Stimulated activated CD4-positive, alpha-beta T cell treated with anti-CD3 and anti-CD28 coated beads, Interleukin-12 subunit alpha, Interleukin-12 subunit beta, amount 100 ng/mL, for 4 hours (primary cell): ENCODE results near the gene SUMO2.
"Not testable (repeated sequence)": the region's sequence is repeated elsewhere in the genome, so short reads cannot be mapped to it uniquely, and the experiment has no call there.

ENCODE experiments used
- DNase-seq: peaks from one replicate; pipeline ENCODE4 v3.0.0-alpha.2; 2020

SUMO2 gene

DNA sequence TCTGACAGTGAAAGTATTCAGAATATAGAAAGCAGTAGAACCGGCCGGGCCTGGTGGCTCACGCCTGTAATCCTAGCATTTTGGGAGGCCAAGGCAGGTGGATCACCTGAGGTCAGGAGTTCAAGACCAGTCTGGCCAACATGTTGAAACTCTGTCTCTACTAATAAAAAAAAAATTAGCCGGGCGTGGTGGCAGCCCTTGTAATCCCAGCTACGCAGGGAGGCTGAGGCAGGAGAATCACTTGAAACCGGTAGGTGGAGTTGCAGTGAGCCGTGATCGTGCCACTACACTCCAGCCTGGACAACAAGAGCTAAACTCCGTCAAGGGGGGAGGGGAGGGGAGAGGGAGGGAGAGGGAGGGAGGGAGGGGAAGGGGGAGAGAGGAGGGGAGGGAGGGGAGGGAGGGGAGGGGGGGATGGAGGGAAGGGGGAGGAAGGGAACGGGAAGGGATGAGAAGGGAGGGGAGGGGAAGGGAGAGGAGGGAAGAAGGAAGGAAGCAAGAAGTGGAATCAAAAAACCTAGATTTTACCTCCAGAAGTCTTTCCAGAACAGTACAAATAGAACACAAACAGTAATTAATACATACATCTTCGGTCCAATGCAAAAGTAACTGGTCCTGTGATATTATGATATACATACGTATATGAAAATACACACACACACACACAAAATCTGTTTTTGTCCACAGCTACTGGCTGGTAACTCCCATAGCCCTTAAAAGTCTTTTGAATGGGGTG, 40.4 kb downstream of the SUMO2 start:
- no peak for DNase-seq

DNA sequence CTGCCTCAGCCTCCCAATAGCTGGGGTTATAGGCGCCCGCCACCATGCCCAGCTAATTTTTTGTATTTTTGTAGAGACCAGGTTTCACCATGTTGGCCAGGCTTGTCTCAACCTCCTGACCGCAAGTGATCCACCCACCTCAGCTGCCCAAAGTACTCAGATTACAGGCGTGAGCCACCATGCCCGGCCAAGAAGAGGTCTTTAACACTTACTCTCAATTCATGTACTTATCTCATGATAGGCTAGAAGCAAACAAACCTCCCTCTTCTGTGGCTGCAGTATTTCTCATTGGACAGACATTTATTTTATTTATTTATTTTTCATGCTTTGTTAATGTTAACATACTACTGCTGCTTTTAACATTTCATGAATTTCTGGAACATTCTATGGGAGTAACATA, 44.2 kb downstream of the SUMO2 start:
- DNase-seq = no peak

DNA sequence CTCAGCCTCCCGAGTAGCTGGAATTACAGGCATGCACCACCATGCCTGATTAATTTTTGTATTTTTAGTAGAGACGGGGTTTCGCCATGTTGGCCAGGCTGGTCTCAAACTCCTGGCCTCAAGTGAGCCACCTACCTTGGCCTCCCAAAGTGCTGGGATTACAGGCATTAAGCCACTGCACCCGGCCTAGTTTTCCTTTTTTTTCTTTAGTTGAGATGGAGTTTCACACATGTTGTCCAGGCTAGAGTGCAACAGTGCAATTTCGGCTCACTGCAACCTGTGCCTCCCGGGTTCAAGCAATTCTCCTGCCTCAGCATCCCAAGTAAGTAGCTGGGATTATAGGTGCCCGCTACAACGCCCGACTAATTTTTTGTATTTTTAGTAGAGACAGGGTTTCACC, 45.0 kb downstream of the SUMO2 start:
- DNase-seq = not testable (repeated sequence)

DNA sequence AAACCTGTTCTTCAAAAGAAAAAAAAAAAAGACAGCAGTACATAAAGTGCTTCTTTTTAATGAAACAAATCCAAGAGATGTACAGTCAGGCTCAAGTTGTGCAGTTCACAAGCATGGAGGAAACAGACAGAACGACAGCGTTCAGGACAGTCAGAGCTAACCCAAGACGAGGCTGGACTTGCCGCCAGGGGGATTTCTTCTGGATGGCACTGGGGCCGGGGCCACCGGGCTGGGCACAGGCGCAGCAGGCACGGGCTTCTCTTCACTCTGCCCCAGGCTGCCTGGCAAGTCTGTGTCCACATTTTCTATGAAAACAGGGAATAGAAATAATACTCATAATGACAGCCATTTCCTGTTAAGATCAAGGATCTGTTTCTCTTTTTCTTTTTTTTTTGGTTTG, 46.8 kb downstream of the SUMO2 start:
- DNase-seq = no peak

DNA sequence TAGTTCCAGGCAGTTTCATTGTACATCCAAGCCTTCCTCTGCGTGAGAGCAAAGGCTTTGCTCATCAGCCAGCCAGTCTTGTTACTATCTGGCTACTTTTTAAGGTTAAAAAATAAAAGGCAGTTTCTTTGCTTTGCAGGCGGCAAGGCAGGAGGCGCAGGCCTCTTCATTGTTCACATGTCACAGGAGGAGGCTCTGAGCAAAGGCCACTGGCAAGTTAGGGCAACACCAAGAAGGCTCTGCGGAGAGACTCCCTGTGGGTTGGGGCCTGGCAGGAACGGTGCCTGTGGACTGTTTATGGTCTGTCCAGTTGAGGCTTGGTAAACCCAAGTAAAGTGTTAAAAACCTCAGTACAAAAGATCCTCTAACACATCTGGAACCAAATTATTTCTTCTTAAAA, 47.3 kb downstream of the SUMO2 start:
- DNase-seq = no peak

DNA sequence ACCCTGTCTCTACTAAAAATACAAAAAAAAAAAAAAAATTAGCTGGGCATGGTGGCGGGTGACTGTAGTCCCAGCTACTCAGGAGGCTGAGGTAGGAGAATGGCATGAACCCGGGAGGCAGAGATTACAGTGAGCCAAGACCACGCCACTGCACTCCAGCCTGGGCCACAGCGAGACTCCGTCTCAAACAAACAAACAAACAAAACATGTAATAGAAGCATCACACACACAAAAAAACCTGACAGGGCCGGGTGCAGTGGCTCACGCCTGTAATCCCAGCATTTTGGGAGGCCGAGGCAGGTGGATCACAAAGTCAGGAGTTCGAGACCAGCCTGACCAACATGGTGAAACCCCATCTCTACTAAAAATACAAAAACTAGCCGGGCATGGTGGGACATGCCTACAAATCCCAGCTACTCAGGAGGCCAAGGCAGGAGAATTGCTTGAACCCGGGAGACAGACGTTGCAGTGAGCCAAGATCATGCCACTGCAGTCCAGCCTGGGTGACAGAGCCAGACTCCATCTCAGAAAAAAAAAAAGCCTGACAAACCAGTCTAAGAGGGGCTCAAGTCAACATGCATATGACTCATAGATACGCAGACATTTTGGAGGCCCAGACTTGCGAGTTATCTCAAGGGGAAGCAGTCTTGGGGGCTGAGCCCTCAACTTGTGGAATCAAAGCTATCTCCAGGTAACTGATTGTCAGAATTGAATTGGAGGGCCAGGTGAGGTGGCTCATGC, 49.0 kb downstream of the SUMO2 start:
- DNase-seq = not testable (repeated sequence)

DNA sequence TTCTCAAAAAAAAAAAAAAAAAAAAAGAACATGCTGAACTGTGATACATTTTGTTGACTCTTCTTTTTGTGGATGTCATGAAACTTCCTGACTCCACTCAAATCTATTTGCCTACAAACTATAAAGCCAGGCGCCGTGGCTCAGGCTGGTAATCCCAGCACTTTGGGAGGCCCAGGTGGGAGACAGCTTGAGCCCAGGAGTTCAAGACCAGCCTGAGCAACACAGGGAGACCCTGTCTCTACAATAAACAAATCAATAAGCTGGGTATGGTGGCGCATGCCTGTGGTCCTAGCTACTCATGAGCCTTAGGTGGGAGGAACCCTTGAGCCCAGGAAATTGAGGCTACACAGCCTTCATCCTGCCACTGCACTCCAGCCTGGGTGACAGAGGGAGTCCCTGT, 49.8 kb downstream of the SUMO2 start:
- no peak for DNase-seq

DNA sequence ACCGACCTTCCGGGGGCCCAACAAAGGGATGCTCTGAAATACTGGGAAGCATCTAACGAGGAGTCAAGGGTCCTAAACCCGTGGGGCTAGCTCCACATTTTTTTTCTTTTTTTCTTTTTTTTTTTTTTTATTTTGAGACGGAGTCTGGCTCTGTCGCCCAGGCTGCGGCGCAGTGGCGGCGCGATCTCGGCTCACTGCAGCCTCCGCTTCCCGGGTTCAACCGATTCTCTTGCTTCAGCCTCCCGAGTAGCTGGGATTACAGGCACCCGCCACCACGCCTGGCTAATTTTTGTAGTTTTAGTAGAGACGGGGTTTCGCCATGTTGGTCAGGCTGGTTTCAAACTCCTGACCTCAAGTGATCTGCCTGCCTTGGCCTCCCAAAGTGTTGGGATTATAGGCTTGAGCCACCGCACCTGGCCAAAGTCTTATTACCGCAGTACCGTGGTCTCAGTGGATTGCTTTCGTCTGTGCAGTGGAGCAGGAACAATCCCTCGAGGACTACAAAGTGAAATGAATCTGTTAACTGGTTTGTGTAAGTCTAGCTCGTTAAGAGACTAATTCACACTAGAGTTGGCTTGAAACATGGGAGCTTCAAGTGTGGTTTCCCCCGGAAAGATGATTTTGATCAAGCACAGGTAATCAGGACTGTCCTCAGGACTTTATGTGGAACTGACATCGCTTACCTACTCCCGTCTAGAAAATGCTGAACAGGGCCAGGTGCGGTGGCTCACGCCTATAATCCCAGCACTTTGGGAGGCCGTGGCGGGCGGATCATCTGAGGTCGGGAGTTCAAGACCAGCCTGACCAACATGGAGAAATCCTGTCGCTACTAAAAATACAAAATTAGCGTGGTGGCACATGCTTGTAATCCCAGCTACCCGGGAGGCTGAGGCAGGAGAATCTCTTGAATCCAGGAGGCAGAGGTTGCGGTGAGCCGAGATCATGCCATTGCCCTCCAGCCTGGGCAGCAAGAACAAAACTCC, 50.5 kb downstream of the SUMO2 start:
- not testable (repeated sequence) for DNase-seq

DNA sequence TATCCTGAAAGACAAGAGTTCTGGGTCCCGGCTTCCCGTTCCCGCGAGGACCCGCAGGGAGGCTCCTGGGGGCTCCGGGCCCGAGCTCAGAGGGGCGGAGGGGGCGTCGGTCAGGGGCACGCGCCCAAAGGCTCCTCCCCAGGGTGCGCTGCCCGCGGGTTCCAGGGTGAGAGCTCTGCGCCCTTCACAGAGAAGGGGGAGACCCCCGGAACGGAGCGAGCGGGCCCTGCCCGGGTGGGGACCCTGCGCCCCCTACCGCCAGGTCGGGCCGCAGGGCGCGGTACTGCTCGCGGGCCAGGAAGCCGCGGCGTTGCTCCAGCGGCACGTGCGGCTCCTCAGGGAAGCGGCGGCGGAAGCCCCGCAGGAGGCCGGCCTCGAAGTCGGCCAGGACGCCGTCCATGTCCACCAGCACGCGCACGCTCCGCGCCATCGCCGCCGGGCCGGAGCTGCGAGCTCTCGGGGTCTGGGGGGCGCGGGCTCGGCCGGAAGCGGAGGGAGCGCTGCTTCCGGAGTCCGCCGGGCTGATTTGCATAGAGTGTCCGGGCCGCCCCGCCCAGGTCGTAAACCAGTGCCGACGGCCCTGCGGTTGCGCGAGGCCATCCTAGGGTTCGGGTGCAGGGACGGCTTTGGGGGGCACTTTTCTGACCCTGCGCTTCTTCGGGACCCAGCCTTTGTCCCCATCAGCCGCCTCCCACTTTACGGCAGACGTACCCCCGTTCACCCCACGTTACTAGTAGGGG, 51.3 kb downstream of the SUMO2 start, which contains the start of gene NT5C:
TSS of gene NT5C (minus strand) at position 465 of the 740 bp plus-strand sequence. CDS start at position 430, 35 bp downstream.
- peak; percentile 72 for DNase-seq

DNA sequence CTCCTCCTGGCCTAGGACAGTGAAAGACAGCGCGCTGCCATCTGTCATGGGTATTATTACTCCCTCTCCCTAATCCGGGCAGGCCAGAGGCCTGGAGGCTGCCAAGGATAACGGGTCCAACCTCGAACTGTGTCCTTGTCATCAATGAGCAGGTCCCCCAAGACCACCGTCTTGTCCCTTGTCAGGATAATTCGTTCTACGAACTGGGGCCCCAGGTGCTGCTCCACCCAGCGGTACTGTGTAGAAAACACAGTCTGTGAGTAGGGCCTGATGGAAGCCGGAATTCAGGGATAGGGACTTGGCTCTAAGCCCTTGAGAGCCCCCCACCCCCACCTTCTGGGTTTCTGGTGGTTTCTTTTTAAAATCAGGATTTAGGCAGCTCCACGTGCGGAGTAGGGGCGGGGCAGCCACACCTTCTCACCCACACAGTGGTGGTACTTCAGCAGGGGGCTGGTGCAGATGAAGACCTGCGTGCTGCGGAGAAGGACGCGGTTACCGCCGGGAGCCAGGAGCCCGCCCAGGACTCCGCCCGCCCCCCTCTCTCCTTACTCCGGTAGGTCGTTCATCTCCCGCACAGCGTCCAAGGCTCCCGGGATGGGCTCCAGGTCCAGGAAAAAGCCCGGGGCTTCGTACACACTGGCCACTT, 52.0 kb downstream of the SUMO2 start:
- DNase-seq = peak; percentile 53

DNA sequence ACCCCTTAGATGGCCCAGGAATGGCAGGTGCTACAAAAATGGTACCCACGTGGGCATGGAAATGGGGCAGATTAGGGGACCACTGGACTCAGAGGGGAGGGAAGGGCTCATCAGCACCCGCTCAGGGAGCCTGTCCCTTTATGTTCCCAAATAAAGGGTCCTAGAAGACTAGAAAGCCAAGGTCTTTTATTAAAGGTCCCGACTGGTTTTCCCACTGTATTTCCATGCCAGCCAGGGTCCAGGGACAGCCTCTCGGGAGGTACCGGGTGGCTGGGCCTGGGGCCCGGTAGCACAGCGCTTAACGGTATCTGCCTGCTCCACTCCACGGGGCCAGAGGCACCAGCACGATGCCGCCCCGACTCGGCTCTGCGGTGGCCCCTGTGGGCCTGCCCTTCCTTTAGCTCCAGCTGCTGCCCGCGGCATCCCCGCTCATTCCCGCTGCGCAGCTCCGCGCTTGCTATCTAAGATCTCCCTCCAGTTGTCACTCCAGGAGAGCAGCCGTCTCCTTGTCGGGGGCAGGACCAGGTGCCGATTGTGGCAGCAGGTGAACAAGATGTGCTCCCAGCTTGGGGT, 52.6 kb downstream of the SUMO2 start:
- no peak for DNase-seq

DNA sequence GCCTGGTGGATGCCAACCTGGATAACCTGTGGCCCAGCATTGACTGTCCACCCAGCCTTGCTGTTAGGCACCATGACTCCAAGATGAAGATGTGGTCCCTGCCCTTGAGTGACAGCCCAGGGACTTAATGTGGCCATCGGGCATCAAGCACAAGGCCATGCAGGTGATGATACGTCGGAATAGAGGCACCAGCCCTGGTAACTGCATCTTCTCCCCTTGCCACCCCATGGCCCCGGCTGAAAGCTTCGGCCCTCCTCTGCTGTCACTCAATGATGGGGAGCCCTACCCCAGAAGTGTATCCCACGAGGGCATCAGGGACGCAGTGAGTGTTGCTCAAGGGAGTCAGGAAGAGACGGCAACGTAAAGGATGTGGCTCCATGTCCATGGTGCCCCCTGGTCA, 53.2 kb downstream of the SUMO2 start:
- no peak for DNase-seq

DNA sequence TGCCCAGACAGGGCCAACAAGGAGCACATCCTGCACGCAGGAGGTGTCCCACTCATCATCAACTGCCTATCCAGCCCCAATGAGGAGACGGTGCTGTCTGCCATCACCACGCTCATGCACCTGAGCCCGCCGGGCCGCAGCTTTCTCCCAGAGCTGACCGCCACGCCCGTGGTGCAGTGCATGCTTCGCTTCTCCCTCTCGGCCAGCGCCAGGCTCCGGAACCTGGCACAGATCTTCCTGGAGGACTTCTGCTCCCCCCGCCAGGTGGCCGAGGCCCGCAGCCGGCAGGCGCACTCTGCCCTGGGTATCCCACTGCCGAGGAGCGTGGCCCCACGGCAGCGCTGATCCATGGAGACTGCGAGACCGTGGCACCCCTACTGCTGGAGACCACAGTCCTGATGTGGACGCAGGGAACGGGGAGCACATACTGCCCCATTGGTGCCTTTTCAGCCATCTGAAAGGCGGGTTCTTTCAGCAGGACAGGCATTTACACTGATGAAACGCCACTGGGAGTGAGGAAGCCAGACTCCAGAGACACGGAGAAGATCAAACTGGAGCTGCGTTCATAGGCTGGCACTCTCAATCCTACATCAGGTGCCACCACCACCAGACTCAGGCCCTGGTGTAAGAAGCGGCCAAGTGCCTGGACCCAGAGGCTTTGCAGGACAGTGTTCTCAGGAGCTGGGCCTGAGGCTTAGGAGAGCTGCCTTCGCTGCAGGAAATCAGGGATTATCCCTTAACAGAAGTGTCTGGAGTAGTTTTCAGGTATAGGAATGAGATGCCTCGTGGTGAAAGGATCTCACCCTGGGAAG, 53.9 kb downstream of the SUMO2 start:
- no peak for DNase-seq

DNA sequence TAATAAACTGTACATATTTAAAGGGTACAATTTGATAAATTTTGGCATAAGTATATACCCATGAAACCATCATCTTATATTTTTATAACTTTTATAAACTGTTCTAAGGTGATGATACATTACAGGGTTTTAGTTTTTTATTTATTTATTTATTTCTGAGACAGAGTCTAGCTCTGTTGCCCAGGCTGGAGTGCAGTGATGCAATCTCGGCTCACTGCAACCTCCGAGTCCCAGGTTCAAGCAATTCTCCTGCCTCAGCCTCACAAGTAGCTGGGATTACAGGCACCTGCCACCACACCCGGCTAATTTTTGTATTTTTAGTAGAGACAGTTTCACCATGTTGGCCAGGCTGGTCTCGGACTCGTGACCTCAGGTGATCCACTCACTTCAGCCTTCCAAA, 54.8 kb downstream of the SUMO2 start:
- DNase-seq = not testable (repeated sequence)

DNA sequence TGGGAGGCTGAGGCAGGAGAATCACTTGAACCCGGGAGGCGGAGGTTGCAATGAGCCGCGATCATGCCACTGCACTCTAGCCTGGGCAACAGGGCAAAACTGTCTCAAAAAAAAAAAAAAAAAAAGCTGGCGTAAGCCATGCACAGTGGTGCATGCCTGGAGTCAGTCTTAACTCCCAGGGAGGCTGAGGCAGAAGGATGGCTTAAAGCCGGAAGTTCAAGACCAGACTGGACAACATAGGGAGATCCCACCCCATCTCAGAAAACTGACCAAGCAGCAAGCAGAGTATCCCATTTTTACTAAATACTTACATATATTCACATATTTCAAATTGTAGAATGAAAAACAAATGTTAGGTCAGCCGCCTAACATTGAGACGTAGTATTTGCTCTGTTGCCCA, 55.8 kb downstream of the SUMO2 start:
- DNase-seq = no peak

DNA sequence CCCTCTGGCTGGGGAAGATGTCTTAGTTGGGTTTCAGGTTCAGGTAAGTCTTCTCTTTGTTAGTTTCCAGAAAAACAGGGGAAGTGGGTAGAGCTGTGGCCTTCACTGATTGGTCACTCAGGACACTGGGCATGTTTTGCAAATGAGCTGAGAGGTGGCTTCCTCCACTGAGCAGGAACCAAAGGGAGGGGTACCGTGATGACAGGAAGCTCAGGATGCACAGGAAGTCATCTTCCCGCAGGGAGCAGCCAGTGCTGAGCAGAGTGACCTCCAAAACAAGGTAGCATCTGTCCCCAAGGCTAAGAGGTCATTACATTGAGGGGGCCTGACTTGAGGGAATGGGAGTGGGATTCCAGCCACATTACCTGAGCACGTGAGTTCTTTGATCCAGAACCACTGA, 56.8 kb downstream of the SUMO2 start:
- DNase-seq = no peak

DNA sequence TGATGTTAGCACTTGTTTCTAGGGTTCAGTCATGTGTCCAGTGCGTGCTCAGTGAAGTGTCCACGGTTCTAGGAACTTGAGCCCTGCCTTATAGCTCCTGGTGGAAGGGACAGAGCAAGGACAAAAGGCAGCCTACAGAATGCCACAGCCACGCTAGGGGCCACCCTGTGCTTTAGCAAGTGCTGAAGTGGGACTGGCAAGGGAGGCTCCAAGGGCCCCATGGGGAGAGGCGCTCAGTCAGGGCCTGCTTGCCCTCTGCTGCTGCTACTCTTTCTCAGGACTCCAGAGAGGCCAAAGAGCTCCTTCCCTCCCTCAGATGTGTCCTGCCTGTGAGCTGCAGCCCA, 58.0 kb downstream of the SUMO2 start:
- DNase-seq = no peak

DNA sequence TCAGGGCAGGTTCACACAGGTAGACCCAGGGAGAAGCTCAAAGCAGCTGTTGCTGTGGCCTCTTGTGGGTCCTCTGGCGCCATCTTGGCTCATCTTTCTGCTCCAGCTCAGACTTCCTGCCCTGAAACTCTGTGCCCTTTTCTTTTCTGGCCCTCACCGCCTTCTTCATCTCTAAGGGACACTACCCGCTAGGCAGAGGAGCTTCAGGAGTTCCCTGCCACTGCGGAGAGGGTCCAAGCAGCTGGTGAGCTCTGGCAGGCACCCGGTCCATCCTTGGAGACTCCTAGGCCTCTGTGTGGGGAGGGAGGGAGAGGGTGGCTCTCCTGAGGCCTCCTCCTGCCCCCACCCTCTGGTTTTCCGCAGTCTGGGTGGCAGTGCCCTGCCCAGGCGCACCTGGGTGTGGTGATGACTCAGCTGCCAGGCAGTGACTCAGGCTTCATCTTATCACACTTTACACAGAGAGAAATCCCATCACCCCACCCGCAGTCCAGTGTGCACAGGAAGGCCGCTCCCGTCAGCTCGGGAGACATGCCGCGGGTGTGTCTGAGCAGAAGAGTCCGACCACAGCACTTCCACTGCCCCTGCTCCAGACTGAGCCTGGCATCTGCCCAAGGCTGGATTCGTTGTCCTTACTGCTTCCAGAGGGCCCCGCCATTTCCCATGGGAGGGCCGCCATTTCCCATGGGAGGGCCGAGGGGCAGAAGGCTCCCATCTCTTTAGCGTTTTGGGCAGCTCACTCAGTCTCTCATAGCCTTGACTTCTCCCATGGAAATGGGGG, 58.5 kb downstream of the SUMO2 start:
- DNase-seq = peak; percentile 61

DNA sequence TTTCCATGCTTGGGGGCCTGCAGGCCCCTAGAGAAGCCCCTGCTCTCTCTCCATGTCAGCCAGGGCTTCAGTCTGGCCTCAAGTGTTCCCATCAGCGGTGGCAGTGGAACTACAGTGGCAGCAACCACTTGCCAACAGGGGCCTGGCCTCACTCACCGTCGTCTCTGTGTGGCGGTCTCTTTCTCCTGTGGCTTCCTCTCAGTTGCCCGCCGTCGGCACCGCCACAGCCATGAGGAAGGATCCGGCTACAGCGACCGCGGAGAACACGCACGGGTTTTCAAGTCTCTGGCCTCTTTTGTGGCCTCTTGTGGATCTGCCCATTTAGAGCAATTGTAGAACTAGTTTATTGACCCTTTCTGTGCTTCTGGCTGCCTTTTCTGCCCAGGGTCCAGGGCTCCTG, 64.5 kb downstream of the SUMO2 start:
- no peak for DNase-seq

DNA sequence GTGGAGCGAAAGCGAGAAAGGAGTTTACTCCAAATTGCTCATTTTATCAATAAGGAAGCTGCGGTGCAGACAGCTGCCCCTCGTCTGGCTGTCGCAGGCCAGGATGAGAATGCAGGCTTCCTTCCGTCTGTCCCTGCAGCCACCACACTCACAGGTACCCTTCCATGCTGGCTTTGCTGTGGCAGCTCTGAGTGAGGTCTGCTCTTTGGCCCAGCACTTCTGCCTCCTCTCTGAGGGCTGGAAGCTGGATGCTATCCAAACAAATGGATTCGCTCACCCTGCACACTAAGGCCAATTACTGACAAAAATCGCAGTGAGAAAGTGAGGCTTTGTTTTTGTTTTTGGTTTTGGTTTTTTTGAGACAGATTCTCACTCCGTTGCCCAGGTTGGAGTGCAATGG, 66.0 kb downstream of the SUMO2 start:
- DNase-seq = no peak
